Left lung (tissue), 10 donors: ENCODE measurements around the gene LZIC. TPM values are rescaled to one million over a fixed set of nuclear protein-coding genes. Genes with fewer than 3 reads are reported as not detected.
A peak's percentile ranks its signal among the peaks of the same experiment; 100 is the strongest.

Experiments used
- ATAC-seq: fragments of 200-7000 bp; cut with Tn5 transposase; one replicate; pipeline ENCODE4 v1.9.1; 2020; ENCODE audit warnings: moderate library complexity
- DNase-seq, 4 donors: peaks; one replicate each; pipeline ENCODE4 v3.0.0-alpha.2; 2013 to 2020
- H3K27ac ChIP-seq, 2 donors: fragments of 200-600 bp; sonication (generic) in 1 of 2; one replicate each; pipeline versions ENCODE4 v1.5.0 to v1.8.0; 2020 to 2021
- H3K27me3 ChIP-seq, 2 donors: fragments of 200-600 bp; sonication (generic) in 1 of 2; one replicate each; pipeline versions ENCODE4 v1.5.0 to v1.8.0; 2020 to 2021
- H3K36me3 ChIP-seq, 2 donors: fragments of 200-600 bp; sonication (generic) in 1 of 2; one replicate each; pipeline versions ENCODE4 v1.5.0 to v1.8.0; 2020 to 2021
- H3K4me1 ChIP-seq, 2 donors: fragments of 200-600 bp; one replicate each; pipeline ENCODE4 v1.8.0; 2021
- H3K4me3 ChIP-seq, 2 donors: fragments of 200-600 bp; sonication (generic) in 1 of 2; one replicate each; pipeline versions ENCODE4 v1.5.0 to v1.8.0; 2020 to 2021; ENCODE audit warnings: mild to moderate bottlenecking in 1 of 2
- H3K9me3 ChIP-seq, 2 donors: fragments of 200-600 bp; sonication (generic) in 1 of 2; one replicate each; pipeline versions ENCODE4 v1.5.0 to v1.8.0; 2020 to 2021
- CTCF ChIP-seq, 2 donors: fragments of 200-600 bp; sonication (generic) in 1 of 2; IDR thresholded peaks; one replicate each; pipeline versions ENCODE4 v1.5.0 to v1.8.0; 2021; ENCODE audit warnings: antibody characterized with exemption in 2 of 2
- intact Hi-C, 2 donors: fragments of 100-400 bp; cut with DNase I; formaldehyde crosslinking; loops; one replicate each; pipeline versions ENCODE4 v1.11.2 to v1.14.2; 2022
- polyA plus RNA-seq, 6 donors: library from polyadenylated mRNA; unstranded; fragments of 120-200 nt; gene quantifications; one replicate each; pipeline ENCODE4 v1.2.1, GENCODE V29; 2013; ENCODE audit not compliant: insufficient read length in 6 of 6
- total RNA-seq, 2 donors: library from RNA; stranded (reverse); fragmentation: NEBNext Ultra II Directional; extraction: Animal tissue kit (Norgen Biotek cat#: 25700); gene quantifications; one replicate each; pipeline ENCODE4 v1.2.1, GENCODE V29; 2021
- donor health status: DM: no; HTN: yes; CAD: no.
- donor health status: DM: no; HTN: no; CAD: no.

LZIC gene
- total and polyA plus RNA-seq, 8 donors, result 26.6 to 72.8 (median 69.0) TPM

- Histone ChIP-seq H3K36me3 (peaks cover 0 to 8% of the 10 kb centered on the region in 2 donors), H3K27me3 (no peaks in the 10 kb centered on the region), H3K9me3 (no peaks in the 10 kb centered on the region), H3K4me1 (peaks cover 24 to 53% of the 10 kb centered on the region in 2 donors), H3K27ac (peak overlapping the region in 1 of 2 donors; percentile 49), H3K4me3 (no peak overlapping the region)
- TF ChIP-seq CTCF (IDR thresholded peaks at IDR 0.05), result no peak
- ATAC-seq (no peak), DNase-seq (no peak)
- intact Hi-C loops, result no loop called here
These were observed 52.0 kb downstream of the LZIC start for GRCh38 chr1:9891207-9891606.

- ATAC-seq (peak; percentile 52), DNase-seq (peak in 2 of 4 donors; percentile 53 to 74)
- Histone ChIP-seq H3K27ac (peak overlapping the region; percentile 49 to 69), H3K4me1 (peaks cover 24 to 53% of the 10 kb centered on the region in 2 donors), H3K4me3 (no peak overlapping the region), H3K36me3 (peaks cover 0 to 10% of the 10 kb centered on the region in 2 donors), H3K9me3 (no peaks in the 10 kb centered on the region), H3K27me3 (no peaks in the 10 kb centered on the region)
- no peak for TF ChIP-seq CTCF (IDR thresholded peaks at IDR 0.05)
- intact Hi-C loops, result no loop called here
These were observed 52.9 kb downstream of the LZIC start for GRCh38 chr1:9890224-9890731.

GRCh38 chr1:9889411-9889810 is 53.8 kb downstream of the LZIC start:
- Histone ChIP-seq H3K4me1 (peaks cover 24 to 53% of the 10 kb centered on the region in 2 donors), H3K27ac (peak overlapping the region in 1 of 2 donors; percentile 49)

GRCh38 chr1:9888886-9889285 is 54.3 kb downstream of the LZIC start:
- Histone ChIP-seq H3K4me1 (peaks cover 22 to 49% of the 10 kb centered on the region in 2 donors), H3K27me3 (no peaks in the 10 kb centered on the region), H3K36me3 (peaks cover 0 to 10% of the 10 kb centered on the region in 2 donors), H3K9me3 (no peaks in the 10 kb centered on the region), H3K4me3 (no peak overlapping the region), H3K27ac (peak overlapping the region in 1 of 2 donors; percentile 49)
- no peak for TF ChIP-seq CTCF (IDR thresholded peaks at IDR 0.05)
- intact Hi-C loops, result no loop called here
- no peak for DNase-seq
- ATAC-seq, result no peak

More at GRCh38 chr1:9889411-9889810, 53.8 kb downstream of the LZIC start:
- no peak for TF ChIP-seq CTCF (IDR thresholded peaks at IDR 0.05)
- Histone ChIP-seq H3K4me3 (no peak overlapping the region), H3K9me3 (no peaks in the 10 kb centered on the region), H3K27me3 (no peaks in the 10 kb centered on the region), H3K36me3 (peaks cover 0 to 10% of the 10 kb centered on the region in 2 donors)
- DNase-seq (no peak), ATAC-seq (no peak)
- intact Hi-C loops, result no loop called here

GRCh38 chr1:9887070-9887469 is 56.1 kb downstream of the LZIC start:
- ATAC-seq, result no peak
- DNase-seq, result no peak
- H3K27ac ChIP-seq, result no peak overlapping the region
- no peaks in the 10 kb centered on the region for H3K9me3 ChIP-seq
- no peak overlapping the region for H3K4me3 ChIP-seq
- peaks cover 0 to 16% of the 10 kb centered on the region in 2 donors for H3K36me3 ChIP-seq
- H3K27me3 ChIP-seq, result no peaks in the 10 kb centered on the region
- TF ChIP-seq CTCF (IDR thresholded peaks at IDR 0.05), result no peak
- peaks cover 12 to 31% of the 10 kb centered on the region in 2 donors for H3K4me1 ChIP-seq
- intact Hi-C loops, result no loop called here
